Thyroid gland (tissue), 4 donors: Measurements from ENCODE around the gene ABCA2.

Experiments used
- POLR2A ChIP-seq, 2 donors: fragments of 450-650 bp; IDR thresholded peaks; one replicate each; pipeline ENCODE4 v1.6.1; 2017; ENCODE audit warnings: antibody characterized with exemption in 2 of 2, mild to moderate bottlenecking in 2 of 2, moderate library complexity in 1 of 2
- TF ChIP-seq, protein P1 (sequence below), 6 experiments: fragments of 200-600 bp in 3 of 6; fragments of 450-650 bp in 3 of 6; sonication (generic) in 3 of 6; IDR thresholded peaks; one replicate each; pipeline ENCODE4 v1.5.1; 2016 to 2019; ENCODE audit warnings: antibody characterized with exemption in 6 of 6, mild to moderate bottlenecking in 2 of 6, inconsistent platforms in 1 of 6, moderate library complexity in 1 of 6

DNA sequence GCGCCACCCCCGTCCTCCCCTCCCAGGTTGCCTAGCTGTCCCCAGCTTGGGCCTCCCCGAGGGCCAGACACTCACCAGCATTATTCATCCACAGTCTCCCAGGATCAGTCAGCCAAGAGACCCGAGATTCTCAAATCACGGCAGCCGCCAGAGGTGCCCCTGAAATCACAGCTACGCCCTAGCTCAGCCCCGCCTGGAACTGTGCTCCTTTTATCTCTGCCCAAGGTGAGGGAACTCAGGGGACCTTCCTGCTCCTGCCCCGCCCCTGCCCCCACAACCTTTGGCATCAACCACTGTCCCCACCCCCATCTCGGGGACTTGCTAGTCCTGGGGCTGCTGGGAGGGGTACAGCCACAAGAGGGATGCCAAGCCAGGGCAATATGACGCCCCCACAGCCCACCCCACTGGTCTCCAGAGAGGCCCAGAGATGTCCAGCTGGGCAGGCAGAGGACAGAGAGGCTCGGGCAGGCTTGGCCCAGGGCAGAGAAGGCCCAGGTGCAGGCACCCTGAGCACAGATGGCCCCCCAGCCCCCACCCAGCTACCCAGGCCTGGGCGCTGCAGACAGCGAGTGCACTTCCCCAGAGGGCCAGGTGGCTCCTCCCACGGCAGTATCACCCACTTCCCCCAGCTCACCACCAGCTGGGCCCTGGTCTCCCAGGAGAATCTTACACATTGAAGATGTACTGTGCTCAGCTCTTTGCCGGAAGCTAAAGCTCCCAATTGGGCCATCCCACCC, 4.0 kb upstream of the ABCA2 start, which contains the start of gene FUT7:
- TF ChIP-seq, protein P1, sequence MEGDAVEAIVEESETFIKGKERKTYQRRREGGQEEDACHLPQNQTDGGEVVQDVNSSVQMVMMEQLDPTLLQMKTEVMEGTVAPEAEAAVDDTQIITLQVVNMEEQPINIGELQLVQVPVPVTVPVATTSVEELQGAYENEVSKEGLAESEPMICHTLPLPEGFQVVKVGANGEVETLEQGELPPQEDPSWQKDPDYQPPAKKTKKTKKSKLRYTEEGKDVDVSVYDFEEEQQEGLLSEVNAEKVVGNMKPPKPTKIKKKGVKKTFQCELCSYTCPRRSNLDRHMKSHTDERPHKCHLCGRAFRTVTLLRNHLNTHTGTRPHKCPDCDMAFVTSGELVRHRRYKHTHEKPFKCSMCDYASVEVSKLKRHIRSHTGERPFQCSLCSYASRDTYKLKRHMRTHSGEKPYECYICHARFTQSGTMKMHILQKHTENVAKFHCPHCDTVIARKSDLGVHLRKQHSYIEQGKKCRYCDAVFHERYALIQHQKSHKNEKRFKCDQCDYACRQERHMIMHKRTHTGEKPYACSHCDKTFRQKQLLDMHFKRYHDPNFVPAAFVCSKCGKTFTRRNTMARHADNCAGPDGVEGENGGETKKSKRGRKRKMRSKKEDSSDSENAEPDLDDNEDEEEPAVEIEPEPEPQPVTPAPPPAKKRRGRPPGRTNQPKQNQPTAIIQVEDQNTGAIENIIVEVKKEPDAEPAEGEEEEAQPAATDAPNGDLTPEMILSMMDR (IDR thresholded peaks at IDR 0.05) = no peak
- no peak for TF ChIP-seq POLR2A (IDR thresholded peaks at IDR 0.05)
